COR-L47 (cell line): Measurements from ENCODE around the gene CLIC4.
"Not testable (repeated sequence)": the region's sequence is repeated elsewhere in the genome, so short reads cannot be mapped to it uniquely, and the experiment has no call there.

Experiments
- DNase-seq: peaks from one replicate; lab custom pipeline; 2025; lab: John Stamatoyannopoulos, UW

The CLIC4 gene

GRCh38 chr1:24820221-24820620, 75.0 kb downstream of the CLIC4 start:
- not testable (repeated sequence) for DNase-seq

GRCh38 chr1:24822887-24823286, 77.6 kb downstream of the CLIC4 start:
- DNase-seq = no peak

- DNase-seq = not testable (repeated sequence)
Measured at GRCh38 chr1:24823486-24823885, 78.2 kb downstream of the CLIC4 start.

- DNase-seq = no peak
Measured at GRCh38 chr1:24825174-24825573, 79.9 kb downstream of the CLIC4 start.

- no peak for DNase-seq
Measured at GRCh38 chr1:24826510-24826909, 81.3 kb downstream of the CLIC4 start.

GRCh38 chr1:24827379-24828135, 82.3 kb downstream of the CLIC4 start:
- DNase-seq = no peak

- DNase-seq = no peak
Measured at GRCh38 chr1:24828183-24828886, 83.1 kb downstream of the CLIC4 start.

GRCh38 chr1:24828887-24829192, 83.6 kb downstream of the CLIC4 start:
- peak; percentile 38 for DNase-seq

- DNase-seq = peak; percentile 48
Measured at GRCh38 chr1:24830680-24831272, 85.5 kb downstream of the CLIC4 start.

- no peak for DNase-seq
Measured at GRCh38 chr1:24841593-24841992, 96.3 kb downstream of the CLIC4 start.

- DNase-seq = no peak
Measured at GRCh38 chr1:24846671-24847070, 101.4 kb downstream of the CLIC4 start.

- peak; percentile 84 for DNase-seq
Measured at GRCh38 chr1:24847995-24848881, 103.0 kb downstream of the CLIC4 start.

- no peak for DNase-seq
Measured at GRCh38 chr1:24849672-24850295, 104.5 kb downstream of the CLIC4 start.

- no peak for DNase-seq
Measured at GRCh38 chr1:24850328-24850920, 105.2 kb downstream of the CLIC4 start.

GRCh38 chr1:24853649-24854048, 108.4 kb downstream of the CLIC4 start:
- DNase-seq = no peak

- no peak for DNase-seq
Measured at GRCh38 chr1:24855474-24855873, 110.2 kb downstream of the CLIC4 start.

- no peak for DNase-seq
Measured at GRCh38 chr1:24856787-24857506, 111.7 kb downstream of the CLIC4 start.

GRCh38 chr1:24857507-24858133, 112.4 kb downstream of the CLIC4 start:
- no peak for DNase-seq

GRCh38 chr1:24858277-24858676, 113.0 kb downstream of the CLIC4 start:
- no peak for DNase-seq
